OCI-LY1 (cell line): ENCODE results near the gene SNX20.

ENCODE experiments used
- H2AFZ ChIP-seq: fragments of 200-600 bp; sonication (generic), shearing (Covaris generic); 2 replicates; pipeline ENCODE4 v1.6.0; 2014; ENCODE audit warnings: antibody characterized with exemption, mild to moderate bottlenecking, low read length
- H3F3A ChIP-seq: fragments of 200-600 bp; sonication (generic), shearing (Covaris generic); 2 replicates; pipeline ENCODE4 v1.6.0; 2014; ENCODE audit warnings: mild to moderate bottlenecking, antibody characterized with exemption, low read length, moderate library complexity; ENCODE audit not compliant: insufficient read depth
- H3K27ac ChIP-seq: fragments of 200-600 bp; sonication (generic); 2 replicates; pipeline ENCODE4 v1.5.1; 2014; ENCODE audit warnings: low read length, mixed run types, mild to moderate bottlenecking, low read depth; ENCODE audit not compliant: poor library complexity, severe bottlenecking
- H3K27me3 ChIP-seq: fragments of 200-600 bp; sonication (generic); 2 replicates; pipeline ENCODE4 v1.6.0; 2014; ENCODE audit warnings: antibody characterized with exemption, mild to moderate bottlenecking, low read length, moderate library complexity; ENCODE audit not compliant: insufficient read depth
- H3K36me3 ChIP-seq: fragments of 200-600 bp; sonication (generic); 2 replicates; pipeline ENCODE4 v1.6.1; 2014; ENCODE audit warnings: mild to moderate bottlenecking, antibody characterized with exemption, low read length, moderate library complexity, mixed read lengths; ENCODE audit not compliant: insufficient read depth
- H3K4me1 ChIP-seq: fragments of 200-600 bp; sonication (generic); 2 replicates; pipeline ENCODE4 v1.5.1; 2014; ENCODE audit warnings: mild to moderate bottlenecking, low read length, moderate library complexity; ENCODE audit not compliant: insufficient read depth, severe bottlenecking
- H3K4me2 ChIP-seq: fragments of 200-600 bp; sonication (generic), shearing (Covaris generic); 2 replicates; pipeline ENCODE4 v1.6.1; 2014; ENCODE audit warnings: low read length
- H3K4me3 ChIP-seq: fragments of 200-600 bp; sonication (generic); 2 replicates; pipeline ENCODE4 v1.5.1; 2014; ENCODE audit warnings: low read length, low read depth, mild to moderate bottlenecking, mixed read lengths; ENCODE audit not compliant: poor library complexity, severe bottlenecking
- H3K79me2 ChIP-seq: fragments of 200-600 bp; shearing (Covaris generic); 2 replicates; pipeline ENCODE4 v1.6.1; 2016; ENCODE audit warnings: mixed run types, low read length, mixed read lengths; ENCODE audit not compliant: insufficient read depth
- H3K9ac ChIP-seq: fragments of 200-600 bp; sonication (generic), shearing (Covaris generic); 2 replicates; pipeline ENCODE4 v1.6.1; 2014; ENCODE audit warnings: mild to moderate bottlenecking, low read length, mixed read lengths
- H3K9me2 ChIP-seq: fragments of 200-600 bp; sonication (generic), shearing (Covaris generic); 2 replicates; pipeline ENCODE4 v1.6.1; 2014; ENCODE audit warnings: low read depth, mild to moderate bottlenecking, low read length, mixed read lengths
- H3K9me3 ChIP-seq: fragments of 200-600 bp; shearing (Covaris generic); 2 replicates; pipeline ENCODE4 v1.6.1; 2014; ENCODE audit warnings: low read length, mixed read lengths
- H4K20me1 ChIP-seq: fragments of 200-600 bp; sonication (generic), shearing (Covaris generic); 2 replicates; pipeline ENCODE4 v1.6.0; 2016; ENCODE audit warnings: mild to moderate bottlenecking, low read length; ENCODE audit not compliant: insufficient read depth
- CTCF ChIP-seq: fragments of 200-600 bp; sonication (generic), shearing (Covaris generic); IDR thresholded peaks from 2 replicates; pipeline ENCODE4 v1.5.1; 2017; ENCODE audit warnings: mild to moderate bottlenecking, antibody characterized with exemption, low read length, moderate library complexity, mixed read lengths
- EZH2 ChIP-seq: fragments of 200-600 bp; sonication (generic), shearing (Covaris generic); IDR thresholded peaks from 2 replicates; pipeline ENCODE4 v1.8.0; 2017; ENCODE audit warnings: borderline replicate concordance, mixed run types, mild to moderate bottlenecking, antibody characterized with exemption, low read length, moderate library complexity, mixed read lengths

Gene SNX20

GRCh38 chr16:50667497-50668367 is 13.4 kb downstream of the SNX20 start:
- Histone ChIP-seq H3K4me2 (no peak overlapping the region), H3K9me3 (peaks cover 9% of the 10 kb centered on the region), H3K27me3 (0 out of 2 replicates have a peak, but pooled peaks cover 3% of the 10 kb centered on the region), H2AFZ (no peak overlapping the region), H3K9me2 (no peaks in the 10 kb centered on the region), H3K4me3 (no peak overlapping the region), H3K4me1 (peaks cover 3% of the 10 kb centered on the region), H3K27ac (no peak overlapping the region), H4K20me1 (no peaks in the 10 kb centered on the region), H3K9ac (no peak overlapping the region), H3F3A (0 out of 2 replicates have a peak, but pooled peaks cover 2% of the 10 kb centered on the region), H3K36me3 (peaks cover 9% of the 10 kb centered on the region), H3K79me2 (no peaks in the 10 kb centered on the region)
- TF ChIP-seq CTCF (peak; percentile 23; the same call in 1 of the 2 replicates), EZH2 (no peak)

DNA sequence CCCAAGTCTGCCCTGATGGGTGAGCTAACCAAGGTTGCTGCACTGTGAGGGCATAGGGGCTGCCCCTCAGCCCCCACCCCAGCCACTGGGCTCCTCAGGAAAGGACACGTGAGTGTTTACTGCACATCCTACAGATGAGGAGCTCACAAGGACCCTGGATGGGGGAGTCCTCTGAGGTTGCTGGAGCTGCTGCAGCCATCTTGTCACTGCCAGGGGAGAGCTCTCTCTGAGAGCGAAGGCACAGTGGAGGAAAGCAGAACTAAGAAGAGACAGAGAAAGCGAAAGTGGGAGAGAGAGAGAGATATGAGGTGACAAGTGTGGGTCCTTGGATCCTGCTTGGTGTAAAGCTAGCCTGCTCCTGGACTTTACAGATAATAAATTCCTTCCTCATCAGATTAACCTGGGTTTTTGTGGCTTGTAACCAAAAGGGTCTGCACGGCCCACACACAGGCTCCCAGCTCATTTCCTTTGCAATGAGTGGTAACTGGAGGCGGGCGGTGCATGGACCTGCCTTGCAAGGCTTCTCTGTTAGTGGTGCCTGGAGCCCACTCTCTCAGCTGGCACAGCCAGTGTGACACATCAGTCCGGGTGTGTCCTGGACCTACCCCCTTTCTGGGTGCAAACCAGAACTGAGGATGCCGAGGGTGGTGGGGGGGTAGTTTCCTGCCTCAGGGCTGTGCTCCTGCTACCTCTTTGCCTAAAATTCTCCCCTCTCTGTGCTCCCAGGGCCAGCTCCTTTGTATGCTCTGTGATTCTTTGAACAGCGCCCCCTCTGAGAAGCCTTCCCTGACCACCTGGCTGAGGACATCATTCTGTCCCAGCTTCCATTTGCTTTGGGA is 14.2 kb downstream of the SNX20 start:
- Histone ChIP-seq H3K4me2 (no peak overlapping the region; the same call in 1 of the 2 replicates), H3K9me3 (peaks cover 3% of the 10 kb centered on the region), H3K4me3 (peak overlapping the region; percentile 8), H3K79me2 (no peaks in the 10 kb centered on the region), H3K9me2 (no peaks in the 10 kb centered on the region), H2AFZ (no peak overlapping the region), H3K9ac (no peak overlapping the region), H4K20me1 (no peaks in the 10 kb centered on the region), H3F3A (0 out of 2 replicates have a peak, but pooled peaks cover 2% of the 10 kb centered on the region), H3K4me1 (peaks cover 3% of the 10 kb centered on the region), H3K27me3 (0 out of 2 replicates have a peak, but pooled peaks cover 3% of the 10 kb centered on the region), H3K27ac (no peak overlapping the region), H3K36me3 (peaks cover under 1% of the 10 kb centered on the region)
- no peak for TF ChIP-seq CTCF
- TF ChIP-seq EZH2: no peak

DNA sequence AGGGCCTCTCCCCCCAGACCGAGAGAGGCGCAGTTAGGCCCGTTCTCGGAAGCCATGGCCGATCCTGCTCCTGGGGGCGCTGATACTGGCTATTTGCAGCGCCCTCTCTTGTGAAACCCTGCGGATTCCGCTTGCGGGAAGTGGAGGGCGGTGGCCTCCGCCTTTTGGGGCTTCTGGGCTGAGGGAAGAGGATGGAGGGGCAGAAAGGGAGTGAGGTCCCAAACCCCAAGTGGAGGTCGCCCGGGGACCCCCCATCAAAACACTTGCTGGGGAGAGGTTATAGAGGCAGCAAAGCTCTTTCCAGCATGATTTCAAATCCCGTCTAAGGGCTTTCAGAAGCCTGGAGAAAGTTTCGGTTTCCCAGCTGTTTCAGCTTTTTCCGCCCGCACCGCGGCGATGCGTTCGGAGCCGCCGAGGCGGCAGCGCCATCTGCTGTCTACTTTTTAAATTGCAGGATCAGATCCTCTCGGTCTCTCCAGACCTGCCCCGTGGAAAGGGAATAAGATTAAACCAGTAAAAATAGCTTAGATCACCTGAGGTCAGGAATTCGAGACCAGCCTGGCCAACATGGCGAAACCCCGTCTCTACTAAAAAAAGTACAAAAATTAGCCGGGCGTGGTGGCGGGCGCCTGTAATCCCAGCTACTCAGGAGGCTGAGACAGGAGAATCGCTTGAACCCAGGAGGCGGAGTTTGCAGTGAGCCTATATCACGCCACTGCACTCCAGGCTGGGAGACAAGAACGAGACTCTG is 15.8 kb downstream of the SNX20 start:
- H3K4me1 ChIP-seq: peaks cover 3% of the 10 kb centered on the region
- no peaks in the 10 kb centered on the region for H3K79me2 ChIP-seq
- H3K4me2 ChIP-seq: peak overlapping the region; percentile 52
- H2AFZ ChIP-seq: no peak overlapping the region
- H4K20me1 ChIP-seq: no peaks in the 10 kb centered on the region
- no peak overlapping the region for H3K4me3 ChIP-seq
- 0 out of 2 replicates have a peak, but pooled peaks cover 2% of the 10 kb centered on the region for H3F3A ChIP-seq
- H3K9me3 ChIP-seq: no peaks in the 10 kb centered on the region
- H3K27me3 ChIP-seq: 0 out of 2 replicates have a peak, but pooled peaks cover 3% of the 10 kb centered on the region
- no peaks in the 10 kb centered on the region; the same call in 1 of the 2 replicates for H3K36me3 ChIP-seq
- no peak overlapping the region for H3K27ac ChIP-seq
- H3K9me2 ChIP-seq: no peaks in the 10 kb centered on the region
- no peak overlapping the region; the same call in 1 of the 2 replicates for H3K9ac ChIP-seq
- peak; percentile 73 for TF ChIP-seq CTCF
- no peak for TF ChIP-seq EZH2
